Astrocyte (in vitro differentiated cells and primary cell): ENCODE results near the gene TP73. TPM values are rescaled to one million over a fixed set of nuclear protein-coding genes. Genes with fewer than 3 reads are reported as not detected.

Experiments
- DNase-seq: peaks from one replicate; pipeline ENCODE4 v3.0.0-alpha.2; 2010; ENCODE audit warnings: low read depth
- FAIRE-seq: peaks from 2 replicates; lab custom pipeline; 2011; peaks lifted over from hg19 to GRCh38; lab: Jason Lieb, UNC
- H2AFZ ChIP-seq: 2 replicates; pipeline ENCODE4 v1.6.0; 2012; ENCODE audit warnings: low read depth, low read length, inconsistent platforms
- H3K27ac ChIP-seq: 2 replicates; pipeline ENCODE4 v1.5.1; 2011; ENCODE audit warnings: low read depth, low read length, inconsistent platforms
- H3K27me3 ChIP-seq: 2 replicates; pipeline ENCODE4 v1.6.0; 2011; ENCODE audit warnings: low read length, inconsistent platforms; ENCODE audit not compliant: insufficient read depth
- H3K36me3 ChIP-seq: 2 replicates; pipeline ENCODE4 v1.5.1; 2011; ENCODE audit warnings: low read length, inconsistent platforms; ENCODE audit not compliant: insufficient read depth
- H3K4me1 ChIP-seq: 2 replicates; pipeline ENCODE4 v1.5.1; 2011; ENCODE audit warnings: low read length, inconsistent platforms; ENCODE audit not compliant: insufficient read depth
- H3K4me2 ChIP-seq: 2 replicates; pipeline ENCODE4 v1.6.0; 2012; ENCODE audit warnings: low read length, inconsistent platforms
- H3K4me3 ChIP-seq: 2 replicates; pipeline ENCODE4 v1.5.1; 2011; ENCODE audit warnings: low read depth, mild to moderate bottlenecking, low read length, inconsistent platforms; ENCODE audit not compliant: insufficient read depth
- H3K79me2 ChIP-seq: 2 replicates; pipeline ENCODE4 v1.6.0; 2012; ENCODE audit warnings: mild to moderate bottlenecking, low read length, inconsistent platforms; ENCODE audit not compliant: insufficient read depth
- H3K9ac ChIP-seq: 2 replicates; pipeline ENCODE4 v1.6.0; 2012; ENCODE audit warnings: mild to moderate bottlenecking, low read length, inconsistent platforms
- H3K9me3 ChIP-seq: 2 replicates; pipeline ENCODE4 v1.5.1; 2012; ENCODE audit warnings: low read depth, mild to moderate bottlenecking, low read length, inconsistent platforms; ENCODE audit not compliant: insufficient read depth
- H4K20me1 ChIP-seq: 2 replicates; pipeline ENCODE4 v1.6.0; 2012; ENCODE audit warnings: low read length, inconsistent platforms; ENCODE audit not compliant: insufficient read depth
- H3K27ac Mint-ChIP-seq: one replicate; pipeline ENCODE4 v1.8.0; 2021; ENCODE audit warnings: mild to moderate bottlenecking, mixed read lengths; ENCODE audit not compliant: unreplicated experiment
- H3K27me3 Mint-ChIP-seq: one replicate; pipeline ENCODE4 v1.8.0; 2021; ENCODE audit warnings: low read depth, mixed read lengths; ENCODE audit not compliant: unreplicated experiment
- H3K36me3 Mint-ChIP-seq: one replicate; pipeline ENCODE4 v1.8.0; 2021; ENCODE audit warnings: low read depth, mixed read lengths; ENCODE audit not compliant: unreplicated experiment
- H3K4me1 Mint-ChIP-seq: one replicate; pipeline ENCODE4 v1.8.0; 2021; ENCODE audit warnings: low read depth, mixed read lengths; ENCODE audit not compliant: unreplicated experiment
- H3K4me3 Mint-ChIP-seq: one replicate; pipeline ENCODE4 v1.8.0; 2021; ENCODE audit warnings: mild to moderate bottlenecking, moderate library complexity, mixed read lengths; ENCODE audit not compliant: unreplicated experiment
- H3K9me3 Mint-ChIP-seq: one replicate; pipeline ENCODE4 v1.8.0; 2021; ENCODE audit warnings: mild to moderate bottlenecking, mixed read lengths; ENCODE audit not compliant: unreplicated experiment
- CTCF ChIP-seq: IDR thresholded peaks from 2 replicates; pipeline ENCODE4 v1.5.1; 2011; ENCODE audit warnings: low read depth, mild to moderate bottlenecking, inconsistent platforms, low read length, moderate library complexity; ENCODE audit not compliant: insufficient read depth
- EZH2 ChIP-seq: IDR thresholded peaks from 2 replicates; pipeline ENCODE4 v1.6.1; 2012; ENCODE audit warnings: mild to moderate bottlenecking, low read length, inconsistent platforms; ENCODE audit not compliant: insufficient read depth
- total RNA-seq: library from RNA; stranded (reverse); gene quantifications from 2 replicates; pipeline ENCODE4 v1.2.1, GENCODE V29; 2021

The TP73 gene
- total RNA-seq, 1 donor from 2014 or later: 0.18 TPM

- H3K4me3 ChIP-seq: no peak overlapping the region
- DNase-seq (no peak), FAIRE-seq (no peak)
- Mint-ChIP-seq H3K36me3 (no peaks in the 10 kb centered on the region), H3K4me1 (no peaks in the 10 kb centered on the region), H3K27me3 (peaks cover 23% of the 10 kb centered on the region), H3K27ac (no peak overlapping the region), H3K4me3 (no peak overlapping the region), H3K9me3 (peaks cover 3% of the 10 kb centered on the region)
- peaks cover 6% of the 10 kb centered on the region for H3K27me3 ChIP-seq
- H3K9me3 ChIP-seq: no peaks in the 10 kb centered on the region
- H4K20me1 ChIP-seq: no peaks in the 10 kb centered on the region
- no peaks in the 10 kb centered on the region for H3K79me2 ChIP-seq
- H3K36me3 ChIP-seq: no peaks in the 10 kb centered on the region
- H2AFZ ChIP-seq: no peak overlapping the region
- no peak overlapping the region for H3K9ac ChIP-seq
- no peak overlapping the region for H3K27ac ChIP-seq
- no peaks in the 10 kb centered on the region for H3K4me1 ChIP-seq
- TF ChIP-seq CTCF (no peak), EZH2 (no peak)
- no peak overlapping the region for H3K4me2 ChIP-seq
Measured at GRCh38 chr1:3679799-3680453, 27.6 kb downstream of the TP73 start.

GRCh38 chr1:3680488-3681230 is 28.3 kb downstream of the TP73 start:
- Mint-ChIP-seq H3K4me1 (no peaks in the 10 kb centered on the region), H3K27ac (no peak overlapping the region), H3K27me3 (peaks cover 23% of the 10 kb centered on the region), H3K9me3 (peaks cover 3% of the 10 kb centered on the region), H3K36me3 (no peaks in the 10 kb centered on the region), H3K4me3 (no peak overlapping the region)
- no peak overlapping the region for H3K4me2 ChIP-seq
- TF ChIP-seq CTCF: no peak
- no peak for TF ChIP-seq EZH2
- no peaks in the 10 kb centered on the region for H3K4me1 ChIP-seq
- no peaks in the 10 kb centered on the region for H3K36me3 ChIP-seq
- peaks cover 6% of the 10 kb centered on the region for H3K27me3 ChIP-seq
- H3K79me2 ChIP-seq: no peaks in the 10 kb centered on the region
- no peak overlapping the region for H2AFZ ChIP-seq
- no peaks in the 10 kb centered on the region for H4K20me1 ChIP-seq
- no peaks in the 10 kb centered on the region for H3K9me3 ChIP-seq
- H3K4me3 ChIP-seq: no peak overlapping the region
- FAIRE-seq (no peak), DNase-seq (no peak)
- H3K9ac ChIP-seq: no peak overlapping the region
- H3K27ac ChIP-seq: no peak overlapping the region
